A549 treated with ZK216348 at 1 μM for 4 hours (cell line): ENCODE results near the gene MKLN1. TPM values are rescaled to one million over a fixed set of nuclear protein-coding genes. Genes with fewer than 3 reads are reported as not detected.

Experiments used
- total RNA-seq: library from RNA; stranded (reverse); fragments of 200-300 nt; extraction: Qiagen RNA extraction; gene quantifications from 5 replicates; pipeline ENCODE4 v1.2.3, GENCODE V29; 2022; ENCODE audit warnings: low read depth

MKLN1 gene
- 25.9 to 41.0 TPM (median 31.2 TPM) in 5 replicates for total RNA-seq

DNA sequence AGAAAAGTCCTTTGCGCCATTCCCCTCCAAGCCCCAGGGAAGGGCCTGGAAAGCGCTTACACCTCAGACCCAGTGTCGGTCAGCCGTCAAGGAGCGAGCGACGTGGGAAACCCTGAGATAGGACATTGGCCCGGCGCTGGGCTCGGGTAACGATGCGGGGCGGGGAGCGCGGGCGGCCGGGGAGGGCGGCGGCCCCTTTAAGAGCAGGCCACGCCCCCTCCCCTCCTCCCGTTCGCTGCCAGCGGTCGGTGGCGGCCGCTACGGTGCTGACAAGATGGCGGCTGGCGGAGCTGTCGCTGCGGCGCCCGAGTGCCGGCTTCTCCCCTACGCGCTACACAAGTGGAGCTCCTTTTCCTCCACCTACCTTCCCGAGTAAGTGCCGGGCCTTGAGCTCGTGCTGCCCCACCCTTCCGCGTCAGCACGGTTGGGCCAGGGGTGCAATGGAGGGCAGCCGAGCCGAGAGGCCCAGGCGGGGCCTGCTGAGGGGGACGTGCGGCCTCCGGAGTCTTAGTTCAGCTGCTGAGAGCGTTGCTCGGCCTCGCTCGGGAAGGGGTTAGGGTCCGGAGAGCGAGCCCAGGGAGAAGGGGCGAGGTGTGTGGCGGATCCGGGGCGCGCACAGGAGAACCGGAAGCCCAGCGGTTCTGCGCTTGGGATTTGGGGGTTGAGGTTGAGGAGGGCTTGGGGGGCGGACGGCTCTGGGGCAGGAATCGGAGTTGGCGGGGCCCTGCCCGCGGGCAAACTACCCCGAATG, at the start of gene MKLN1:
TSS of gene MKLN1 (plus strand) at position 251 of the 751 bp plus-strand sequence. CDS start at position 275, 24 bp downstream.

Other genes with a start within 250 kb of the MKLN1 start
- 31.3 to 59.3 TPM (median 41.8 TPM) in 5 replicates for gene PODXL, start 228.8 kb downstream of the MKLN1 start, total RNA-seq